Nephron progenitor cell (in vitro differentiated cells): ENCODE measurements around the gene SLC8A1.

ENCODE experiments used
- DNase-seq: peaks from one replicate; pipeline ENCODE4 v3.0.0; 2021
- H3K27ac Mint-ChIP-seq: 2 replicates; pipeline ENCODE4 v1.8.0; 2021; ENCODE audit warnings: mild to moderate bottlenecking, moderate library complexity, mixed read lengths
- H3K27me3 Mint-ChIP-seq: 2 replicates; pipeline ENCODE4 v1.8.0; 2021; ENCODE audit warnings: mild to moderate bottlenecking, low read depth, mixed read lengths; ENCODE audit not compliant: poor library complexity
- H3K36me3 Mint-ChIP-seq: 2 replicates; pipeline ENCODE4 v1.8.0; 2021; ENCODE audit warnings: low read depth, mixed read lengths
- H3K4me1 Mint-ChIP-seq: 2 replicates; pipeline ENCODE4 v1.8.0; 2021; ENCODE audit warnings: mixed read lengths
- H3K4me3 Mint-ChIP-seq: 2 replicates; pipeline ENCODE4 v1.8.0; 2021; ENCODE audit warnings: mild to moderate bottlenecking, moderate library complexity, mixed read lengths
- H3K9me3 Mint-ChIP-seq: 2 replicates; pipeline ENCODE4 v1.8.0; 2021; ENCODE audit warnings: mild to moderate bottlenecking, moderate library complexity, mixed read lengths
- TF ChIP-seq, protein P1 (sequence below): fragments of 200-600 bp; sonication (generic); IDR thresholded peaks from 2 replicates; pipeline ENCODE4 v1.5.0; 2021; ENCODE audit warnings: antibody characterized with exemption

The SLC8A1 gene

DNA sequence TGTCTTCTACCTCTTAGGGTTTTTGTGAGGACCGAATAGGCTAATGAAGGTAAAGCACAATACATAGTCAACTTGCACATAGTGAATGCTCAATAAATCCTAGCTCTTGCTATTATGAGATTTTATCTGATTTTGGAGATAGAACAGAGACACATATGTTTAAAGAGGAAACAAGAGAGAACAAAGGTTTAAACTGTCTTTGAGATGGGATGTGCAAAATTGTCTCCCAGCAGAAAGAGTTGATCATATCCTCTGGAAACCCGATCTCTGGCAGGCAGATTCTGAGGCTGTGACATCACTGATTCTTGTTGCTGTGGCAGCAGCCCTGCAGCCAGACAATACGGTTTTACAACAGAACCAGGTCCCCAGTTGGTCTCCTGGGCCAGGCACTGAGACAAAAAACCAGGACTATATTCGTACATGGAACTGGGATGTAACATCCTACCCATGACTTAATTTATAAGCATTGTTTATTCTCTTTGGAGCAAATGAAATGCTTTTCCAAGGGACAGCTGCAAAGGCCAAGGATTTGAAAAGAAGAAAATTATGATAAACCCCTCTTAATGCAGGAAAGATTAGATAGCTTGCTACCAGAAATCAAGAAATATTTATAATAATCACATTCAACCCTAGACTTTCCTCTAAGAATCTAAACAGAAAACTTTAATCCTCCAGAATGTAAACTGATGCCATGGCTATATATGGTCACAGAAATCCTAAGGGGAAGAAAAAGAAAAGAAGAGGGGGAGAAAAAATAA, 80.2 kb downstream of the SLC8A1 start:
- H3K36me3 Mint-ChIP-seq, result no peaks in the 10 kb centered on the region
- peak overlapping the region; percentile 63 for H3K4me3 Mint-ChIP-seq
- peak; percentile 47 for DNase-seq
- no peaks in the 10 kb centered on the region for H3K27me3 Mint-ChIP-seq
- H3K27ac Mint-ChIP-seq, result peak overlapping the region; percentile 98
- peaks cover 50% of the 10 kb centered on the region for H3K4me1 Mint-ChIP-seq
- H3K9me3 Mint-ChIP-seq, result no peaks in the 10 kb centered on the region
- TF ChIP-seq, protein P1, sequence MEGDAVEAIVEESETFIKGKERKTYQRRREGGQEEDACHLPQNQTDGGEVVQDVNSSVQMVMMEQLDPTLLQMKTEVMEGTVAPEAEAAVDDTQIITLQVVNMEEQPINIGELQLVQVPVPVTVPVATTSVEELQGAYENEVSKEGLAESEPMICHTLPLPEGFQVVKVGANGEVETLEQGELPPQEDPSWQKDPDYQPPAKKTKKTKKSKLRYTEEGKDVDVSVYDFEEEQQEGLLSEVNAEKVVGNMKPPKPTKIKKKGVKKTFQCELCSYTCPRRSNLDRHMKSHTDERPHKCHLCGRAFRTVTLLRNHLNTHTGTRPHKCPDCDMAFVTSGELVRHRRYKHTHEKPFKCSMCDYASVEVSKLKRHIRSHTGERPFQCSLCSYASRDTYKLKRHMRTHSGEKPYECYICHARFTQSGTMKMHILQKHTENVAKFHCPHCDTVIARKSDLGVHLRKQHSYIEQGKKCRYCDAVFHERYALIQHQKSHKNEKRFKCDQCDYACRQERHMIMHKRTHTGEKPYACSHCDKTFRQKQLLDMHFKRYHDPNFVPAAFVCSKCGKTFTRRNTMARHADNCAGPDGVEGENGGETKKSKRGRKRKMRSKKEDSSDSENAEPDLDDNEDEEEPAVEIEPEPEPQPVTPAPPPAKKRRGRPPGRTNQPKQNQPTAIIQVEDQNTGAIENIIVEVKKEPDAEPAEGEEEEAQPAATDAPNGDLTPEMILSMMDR, result no peak

DNA sequence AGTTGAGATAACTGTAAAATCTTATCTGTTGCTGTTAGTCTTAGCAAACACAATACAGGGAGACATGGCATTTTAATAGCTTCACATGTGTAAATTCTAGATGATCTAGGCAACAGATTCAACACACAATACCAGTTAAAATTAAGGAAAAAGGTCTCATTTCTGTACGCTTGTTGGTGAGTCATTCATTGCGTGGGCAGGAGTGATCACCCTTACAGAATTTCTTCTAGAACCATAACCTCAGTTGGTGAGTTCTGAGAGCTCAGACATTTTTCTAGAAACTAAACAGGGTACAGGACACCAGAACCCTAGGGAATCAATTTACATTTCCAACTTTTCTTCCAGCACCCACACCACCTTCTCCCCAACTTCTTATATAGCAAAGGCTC, 81.9 kb downstream of the SLC8A1 start:
- TF ChIP-seq, protein P1, result no peak
- Mint-ChIP-seq H3K4me3 (no peak overlapping the region), H3K9me3 (no peaks in the 10 kb centered on the region), H3K27ac (no peak overlapping the region), H3K36me3 (no peaks in the 10 kb centered on the region), H3K4me1 (peaks cover 48% of the 10 kb centered on the region), H3K27me3 (no peaks in the 10 kb centered on the region)
- no peak for DNase-seq

DNA sequence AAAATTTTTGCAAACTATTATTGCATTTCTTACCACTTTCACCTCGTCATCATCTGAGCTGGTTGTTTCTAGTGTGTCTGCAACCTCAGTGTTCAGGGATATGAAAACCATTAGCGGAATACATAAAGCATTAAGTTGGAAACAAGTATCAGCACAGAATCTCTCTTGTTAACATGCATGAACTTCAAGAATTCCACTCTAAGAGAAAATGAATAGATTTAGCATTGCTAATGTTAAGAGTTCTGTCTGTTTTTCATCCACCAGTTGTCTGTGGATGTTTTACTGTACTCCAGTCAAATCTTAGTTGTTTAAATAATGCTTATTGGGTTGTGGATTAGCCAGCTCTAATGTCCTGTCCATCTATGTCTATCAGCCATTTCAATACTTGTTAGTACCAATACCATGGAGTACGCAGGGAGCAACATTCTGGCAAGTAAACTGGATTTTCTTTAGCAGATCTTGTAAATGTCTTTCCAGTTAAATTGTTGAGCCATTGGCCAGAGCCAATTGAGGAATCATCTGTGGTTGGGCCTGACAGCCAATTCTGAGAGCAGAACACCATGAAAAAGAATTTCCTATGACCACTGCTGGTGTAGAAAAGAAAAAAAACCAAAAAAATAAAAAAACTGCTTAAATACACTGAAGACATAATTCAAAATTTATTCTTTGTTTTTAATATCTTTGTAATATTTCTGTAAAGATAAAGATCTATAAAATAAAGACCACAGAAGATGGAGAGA, 82.5 kb downstream of the SLC8A1 start:
- no peak overlapping the region for H3K27ac Mint-ChIP-seq
- no peak overlapping the region for H3K4me3 Mint-ChIP-seq
- H3K9me3 Mint-ChIP-seq, result no peaks in the 10 kb centered on the region
- TF ChIP-seq, protein P1, result no peak
- no peaks in the 10 kb centered on the region for H3K27me3 Mint-ChIP-seq
- H3K36me3 Mint-ChIP-seq, result no peaks in the 10 kb centered on the region
- no peak for DNase-seq
- peaks cover 43% of the 10 kb centered on the region for H3K4me1 Mint-ChIP-seq

DNA sequence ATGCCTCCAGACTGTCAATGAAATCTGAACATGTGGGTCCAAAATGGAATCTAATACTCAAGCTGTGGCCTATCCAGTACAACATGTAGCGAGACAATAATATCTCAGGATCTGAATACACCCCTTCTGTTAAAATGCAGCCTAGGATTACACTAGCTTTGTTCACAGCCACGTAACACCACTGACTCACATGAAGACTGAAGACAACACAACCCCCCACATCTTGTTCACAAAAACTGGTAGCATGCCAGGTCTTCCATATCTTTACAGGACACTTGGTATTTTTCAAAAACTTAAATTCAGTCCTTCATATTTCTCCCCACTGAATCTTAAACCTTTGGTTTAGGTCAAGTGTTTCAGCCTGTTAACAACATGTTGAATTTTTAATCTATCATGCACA, 84.2 kb downstream of the SLC8A1 start:
- no peak overlapping the region for H3K27ac Mint-ChIP-seq
- H3K9me3 Mint-ChIP-seq, result no peaks in the 10 kb centered on the region
- H3K4me3 Mint-ChIP-seq, result no peak overlapping the region
- peaks cover 29% of the 10 kb centered on the region for H3K4me1 Mint-ChIP-seq
- TF ChIP-seq, protein P1, result no peak
- H3K27me3 Mint-ChIP-seq, result no peaks in the 10 kb centered on the region
- DNase-seq, result no peak
- H3K36me3 Mint-ChIP-seq, result no peaks in the 10 kb centered on the region

DNA sequence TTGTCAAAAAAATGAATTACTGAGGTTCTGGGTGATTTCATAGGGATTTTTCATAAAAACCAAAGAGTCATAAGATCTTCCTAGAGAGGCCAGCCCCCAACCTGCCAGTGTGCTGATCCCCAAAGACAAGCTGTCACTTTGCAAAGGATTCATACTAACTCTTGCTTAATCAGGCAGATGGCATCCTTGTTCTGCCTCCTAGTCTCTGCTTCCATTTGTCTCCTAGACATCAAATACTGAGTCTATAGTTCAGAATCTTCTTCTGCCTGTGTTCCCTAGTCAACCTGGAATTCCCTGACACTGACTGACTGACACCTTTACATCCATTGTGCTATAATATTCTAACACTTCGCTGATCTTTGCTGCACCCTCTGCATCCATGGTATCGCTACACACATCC, 84.9 kb downstream of the SLC8A1 start:
- no peaks in the 10 kb centered on the region for H3K9me3 Mint-ChIP-seq
- no peaks in the 10 kb centered on the region for H3K27me3 Mint-ChIP-seq
- no peak for DNase-seq
- H3K36me3 Mint-ChIP-seq, result no peaks in the 10 kb centered on the region
- H3K4me3 Mint-ChIP-seq, result no peak overlapping the region
- TF ChIP-seq, protein P1, result no peak
- peaks cover 23% of the 10 kb centered on the region for H3K4me1 Mint-ChIP-seq
- H3K27ac Mint-ChIP-seq, result no peak overlapping the region
